ENCODE data around the gene TBC1D9. TPM values are rescaled to one million over a fixed set of nuclear protein-coding genes. Genes with fewer than 3 reads are reported as not detected.

Gene TBC1D9
- total RNA-seq, 2 experiments from 2014 or later, result 1.0 to 13.0 TPM

DNA sequence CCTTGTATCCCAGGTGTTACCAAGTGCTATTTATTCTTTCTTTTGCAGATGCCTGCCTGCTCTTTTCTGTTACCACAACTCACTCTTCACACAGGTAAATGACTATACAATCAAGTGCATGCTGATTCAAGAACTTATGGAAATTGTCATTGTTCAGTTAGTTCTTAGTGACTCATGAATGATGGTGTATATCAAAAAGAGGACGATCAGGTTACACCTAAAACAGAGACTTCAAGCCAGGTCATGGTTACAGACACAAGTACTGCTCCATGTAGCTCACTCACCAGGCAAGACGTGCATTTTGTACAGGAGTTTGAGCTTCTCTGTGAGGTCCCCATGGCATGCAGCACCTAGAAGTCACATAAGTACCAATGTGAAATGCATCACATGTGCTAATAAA lies 128.2 kb downstream of the TBC1D9 start:
- no peak overlapping the region for H3K27ac ChIP-seq (ENCODE audit: low read depth, low read length, poor library complexity, severe bottlenecking)
- DNase-seq (ENCODE audit: low spot score), result no peak
- TF ChIP-seq, protein P1, sequence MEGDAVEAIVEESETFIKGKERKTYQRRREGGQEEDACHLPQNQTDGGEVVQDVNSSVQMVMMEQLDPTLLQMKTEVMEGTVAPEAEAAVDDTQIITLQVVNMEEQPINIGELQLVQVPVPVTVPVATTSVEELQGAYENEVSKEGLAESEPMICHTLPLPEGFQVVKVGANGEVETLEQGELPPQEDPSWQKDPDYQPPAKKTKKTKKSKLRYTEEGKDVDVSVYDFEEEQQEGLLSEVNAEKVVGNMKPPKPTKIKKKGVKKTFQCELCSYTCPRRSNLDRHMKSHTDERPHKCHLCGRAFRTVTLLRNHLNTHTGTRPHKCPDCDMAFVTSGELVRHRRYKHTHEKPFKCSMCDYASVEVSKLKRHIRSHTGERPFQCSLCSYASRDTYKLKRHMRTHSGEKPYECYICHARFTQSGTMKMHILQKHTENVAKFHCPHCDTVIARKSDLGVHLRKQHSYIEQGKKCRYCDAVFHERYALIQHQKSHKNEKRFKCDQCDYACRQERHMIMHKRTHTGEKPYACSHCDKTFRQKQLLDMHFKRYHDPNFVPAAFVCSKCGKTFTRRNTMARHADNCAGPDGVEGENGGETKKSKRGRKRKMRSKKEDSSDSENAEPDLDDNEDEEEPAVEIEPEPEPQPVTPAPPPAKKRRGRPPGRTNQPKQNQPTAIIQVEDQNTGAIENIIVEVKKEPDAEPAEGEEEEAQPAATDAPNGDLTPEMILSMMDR (conservative IDR thresholded peaks at IDR 0.05; ENCODE audit: low read length), result no peak
- TF ChIP-seq EZH2phosphoT487 (IDR thresholded peaks at IDR 0.05; ENCODE audit: borderline replicate concordance, low read depth, low read length), result no peak
- no TSS peak for BruUV-seq (replicated peaks)
- 0 out of 2 replicates have a peak, but pooled peaks cover 4% of the 10 kb centered on the region for H3K36me3 ChIP-seq (ENCODE audit: insufficient read depth, low read length)
- intact Hi-C loops (cut with micrococcal nuclease; ENCODE audit: unreplicated experiment), result loop anchor here (10.0 kb wide), 1 partner anchor 1073 kb away; the partner anchor contains the start of gene SETD7
- no peak overlapping the region for H2AFZ ChIP-seq (ENCODE audit: low read length)
- POLR2A ChIA-PET, result interaction anchor here (0.7 to 2.6 kb wide), 7 partner anchors 10 to 190 kb away, joined by 3 to 10 read pairs (median 4); no protein-coding TSS in a partner anchor
- H3K4me2 ChIP-seq (ENCODE audit: low read length), result no peak overlapping the region
- CTCF ChIA-PET (ENCODE audit: unreplicated experiment), result no interaction called here
- peaks cover 29% of the 10 kb centered on the region for H3K4me1 ChIP-seq (ENCODE audit: insufficient read depth, low read length, poor library complexity, severe bottlenecking)
- no peaks in the 10 kb centered on the region for H3K79me2 ChIP-seq (ENCODE audit: insufficient read depth, low read depth, low read length)
- no peaks in the 10 kb centered on the region for H3K9me2 ChIP-seq (ENCODE audit: insufficient read depth, low read length)
- no peaks in the 10 kb centered on the region for H3K9me3 ChIP-seq (ENCODE audit: low read length)
- H4K20me1 ChIP-seq (ENCODE audit: insufficient read depth, low read length), result no peaks in the 10 kb centered on the region
- no peak overlapping the region for H3K4me3 ChIP-seq (ENCODE audit: low read depth, low read length, poor library complexity, severe bottlenecking)

DNA sequence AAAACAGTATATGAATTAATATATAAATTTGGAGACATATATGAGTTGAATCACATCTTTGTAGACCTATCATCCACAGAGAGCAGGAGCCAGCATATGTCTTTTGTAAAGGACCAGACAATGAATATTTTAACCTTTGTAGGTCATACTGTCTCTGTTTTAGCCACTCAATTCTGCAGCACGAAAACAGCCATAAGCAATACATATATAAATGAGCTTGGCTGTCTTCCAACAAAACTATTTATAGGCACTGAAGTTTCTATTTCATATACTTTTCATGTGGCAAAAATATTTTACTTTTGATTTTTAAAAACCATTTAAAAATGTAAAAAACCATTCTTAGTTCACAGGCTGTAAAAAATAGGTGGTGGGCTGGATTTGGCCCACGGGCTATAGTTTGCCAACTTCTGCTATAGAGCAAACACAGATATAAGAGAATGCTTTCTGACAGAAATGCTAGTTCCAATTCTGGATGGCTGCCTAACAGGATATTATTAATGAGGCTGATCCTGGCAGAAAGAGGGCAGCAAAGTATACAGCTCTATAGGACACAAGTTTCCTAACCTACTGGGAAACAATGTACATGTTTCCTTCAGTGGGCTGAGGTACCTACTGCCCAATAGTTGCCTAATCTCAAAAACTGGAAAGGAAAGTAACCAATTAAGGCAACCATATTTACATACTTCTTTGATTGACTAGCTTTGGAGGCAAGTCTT lies 129.4 kb downstream of the TBC1D9 start:
- Histone ChIP-seq H3K4me3 (ENCODE audit: low read depth, low read length, poor library complexity, severe bottlenecking) (no peak overlapping the region), H3K4me2 (ENCODE audit: low read length) (no peak overlapping the region; the same call in 1 of the 2 replicates), H3K4me1 (ENCODE audit: insufficient read depth, low read length, poor library complexity, severe bottlenecking) (peaks cover 41% of the 10 kb centered on the region), H4K20me1 (ENCODE audit: insufficient read depth, low read length) (no peaks in the 10 kb centered on the region), H3K79me2 (ENCODE audit: insufficient read depth, low read depth, low read length) (no peaks in the 10 kb centered on the region), H3K36me3 (ENCODE audit: insufficient read depth, low read length) (0 out of 2 replicates have a peak, but pooled peaks cover 12% of the 10 kb centered on the region), H3K9me3 (ENCODE audit: low read length) (no peaks in the 10 kb centered on the region), H3K9me2 (ENCODE audit: insufficient read depth, low read length) (no peaks in the 10 kb centered on the region), H3K27ac (ENCODE audit: low read depth, low read length, poor library complexity, severe bottlenecking) (no peak overlapping the region), H2AFZ (ENCODE audit: low read length) (peak overlapping the region; percentile 1; the same call in 1 of the 2 replicates)
- BruUV-seq (replicated peaks), result no TSS peak
- TF ChIP-seq EZH2phosphoT487 (IDR thresholded peaks at IDR 0.05; ENCODE audit: borderline replicate concordance, low read depth, low read length), result no peak
- TF ChIP-seq, protein P1 (conservative IDR thresholded peaks at IDR 0.05; ENCODE audit: low read length), result peak; percentile 39; the same call in 1 of the 2 replicates
- no peak for DNase-seq (ENCODE audit: low spot score)
- intact Hi-C loops (cut with micrococcal nuclease; ENCODE audit: unreplicated experiment), result loop anchor here (10.0 kb wide), 1 partner anchor 1072 kb away; the partner anchor contains the start of gene SETD7
- ChIA-PET CTCF (ENCODE audit: unreplicated experiment) (no interaction called here), POLR2A (interaction anchor here (0.8 to 2.6 kb wide), 9 partner anchors 9 to 212 kb away, joined by 3 to 10 read pairs (median 4); no protein-coding TSS in a partner anchor)
